Measurements from ENCODE around the gene RNPS1. TPM values are rescaled to one million over a fixed set of nuclear protein-coding genes. Genes with fewer than 3 reads are reported as not detected.

The RNPS1 gene
- total and polyA plus RNA-seq, 5 experiments from 2014 or later = 162 to 289 (median 197) TPM

GRCh38 chr16:2228161-2228824 is 39.6 kb downstream of the RNPS1 start:
- Mint-ChIP-seq H3K27ac (no peak overlapping the region), H3K9me3 (no peaks in the 10 kb centered on the region), H3K27me3 (peaks cover 0 to 2% (median 0%) of the 10 kb centered on the region in 5 donors), H3K4me3 (no peak overlapping the region), H3K4me1 (peaks cover 0 to 23% (median 12%) of the 10 kb centered on the region in 4 donors), H3K36me3 (peaks cover 0 to 54% (median 23%) of the 10 kb centered on the region in 3 donors)
- DNase-seq (no peak), ATAC-seq (no peak)
- POLR2A ChIA-PET = no interaction called here

GRCh38 chr16:2226918-2227317 is 41.0 kb downstream of the RNPS1 start:
- peak overlapping the region in 2 of 10 donors; percentile 10 to 16 for H3K4me3 Mint-ChIP-seq
- peaks cover 0 to 2% (median 0%) of the 10 kb centered on the region in 5 donors for H3K27me3 Mint-ChIP-seq
- no peak for DNase-seq
- POLR2A ChIA-PET = interaction anchor here (1.1 to 1.8 kb wide), 3 partner anchors 12 to 24 kb away, joined by 4 to 12 read pairs (median 4); partner anchors contain the start of genes ECI1, MLST8 and PGP
- peaks cover 0 to 47% (median 19%) of the 10 kb centered on the region in 3 donors for H3K36me3 Mint-ChIP-seq
- peaks cover 0 to 26% (median 13%) of the 10 kb centered on the region in 4 donors for H3K4me1 Mint-ChIP-seq
- peak overlapping the region in 1 of 10 donors; percentile 22 for H3K27ac Mint-ChIP-seq
- ATAC-seq = no peak
- H3K9me3 Mint-ChIP-seq = no peaks in the 10 kb centered on the region

- H3K9me3 Mint-ChIP-seq = no peaks in the 10 kb centered on the region
- no peak for DNase-seq
- POLR2A ChIA-PET = interaction anchor here (0.7 to 1.8 kb wide), 4 partner anchors 10 to 25 kb away, joined by 3 to 12 read pairs (median 6); partner anchors contain the start of genes DNASE1L2, ECI1 and MLST8
- peak overlapping the region in 6 of 10 donors; percentile 7 to 70 (median 24) for H3K4me3 Mint-ChIP-seq
- ATAC-seq = no peak
- peak overlapping the region in 3 of 10 donors; percentile 52 to 77 (median 65) for H3K27ac Mint-ChIP-seq
- H3K4me1 Mint-ChIP-seq = peaks cover 0 to 26% (median 13%) of the 10 kb centered on the region in 4 donors
- H3K27me3 Mint-ChIP-seq = peaks cover 0 to 2% (median 0%) of the 10 kb centered on the region in 5 donors
- H3K36me3 Mint-ChIP-seq = peaks cover 0 to 41% (median 16%) of the 10 kb centered on the region in 3 donors
Measured at GRCh38 chr16:2226245-2226793, 41.6 kb downstream of the RNPS1 start.

- POLR2A ChIA-PET = interaction anchor here (0.6 to 2.0 kb wide), 4 partner anchors 9 to 251 kb away, joined by 3 to 13 read pairs (median 4); partner anchors contain the start of genes ECI1, MLST8, PGP and TBC1D24
- H3K27ac Mint-ChIP-seq = peak overlapping the region; percentile 48 to 91 (median 61)
- DNase-seq (peak in 2 of 10 donors; percentile 10 to 31), ATAC-seq (peak; percentile 29 to 35)
- H3K4me1 Mint-ChIP-seq = peaks cover 0 to 26% (median 13%) of the 10 kb centered on the region in 4 donors
- peaks cover 0 to 19% (median 6%) of the 10 kb centered on the region in 3 donors for H3K36me3 Mint-ChIP-seq
- H3K27me3 Mint-ChIP-seq = no peaks in the 10 kb centered on the region
- H3K9me3 Mint-ChIP-seq = no peaks in the 10 kb centered on the region
- H3K4me3 Mint-ChIP-seq = peak overlapping the region; percentile 71 to 90 (median 80)
Measured at GRCh38 chr16:2223942-2224486, 43.9 kb downstream of the RNPS1 start.

GRCh38 chr16:2223221-2223941 is 44.5 kb downstream of the RNPS1 start, which contains the start of gene E4F1:
TSS of gene E4F1 (plus strand) at chr16:2223591. CDS start at chr16:2223614, 23 bp downstream.
- Mint-ChIP-seq H3K9me3 (no peaks in the 10 kb centered on the region), H3K27ac (peak within 1 kb of the TSS; percentile 51 to 95 (median 90)), H3K4me1 (peaks cover 0 to 26% (median 13%) of the 10 kb centered on the region in 4 donors), H3K36me3 (peaks cover 0 to 18% (median 6%) of the 10 kb centered on the region in 3 donors), H3K4me3 (peak within 1 kb of the TSS; percentile 79 to 93 (median 88)), H3K27me3 (no peaks in the 10 kb centered on the region)
- ATAC-seq (peak; percentile 95 to 97), DNase-seq (peak; percentile 92 to 99 (median 98))
- POLR2A ChIA-PET = interaction anchor here (0.7 to 2.0 kb wide), 6 partner anchors 9 to 290 kb away, joined by 4 to 13 read pairs (median 4); partner anchors contain the start of genes ECI1, MLST8, PGP and TRAF7

- H3K36me3 Mint-ChIP-seq = no peaks in the 10 kb centered on the region
- H3K27ac Mint-ChIP-seq = peak overlapping the region in 2 of 10 donors; percentile 56 to 59
- peak overlapping the region; percentile 42 to 92 (median 80) for H3K4me3 Mint-ChIP-seq
- DNase-seq (no peak), ATAC-seq (no peak)
- no peaks in the 10 kb centered on the region for H3K27me3 Mint-ChIP-seq
- no peaks in the 10 kb centered on the region for H3K9me3 Mint-ChIP-seq
- peaks cover 5 to 23% (median 14%) of the 10 kb centered on the region in 4 donors for H3K4me1 Mint-ChIP-seq
- POLR2A ChIA-PET = interaction anchor here (0.7 to 3.6 kb wide), 4 partner anchors 11 to 302 kb away, joined by 3 to 58 read pairs (median 6); partner anchors contain the start of genes ATP6V0C and MLST8
Measured at GRCh38 chr16:2216330-2216729, 51.6 kb downstream of the RNPS1 start.

- Mint-ChIP-seq H3K4me1 (peaks cover 5 to 23% (median 14%) of the 10 kb centered on the region in 4 donors), H3K4me3 (peak within 1 kb of the TSS; percentile 82 to 92 (median 88)), H3K27ac (peak within 1 kb of the TSS; percentile 37 to 95 (median 86)), H3K36me3 (peaks cover 0 to 2% (median 0%) of the 10 kb centered on the region in 3 donors), H3K9me3 (no peaks in the 10 kb centered on the region), H3K27me3 (no peaks in the 10 kb centered on the region)
- DNase-seq = peak in 1 of 10 donors; percentile 99
- POLR2A ChIA-PET = interaction anchor here (0.6 to 3.6 kb wide), 25 partner anchors 8 to 1531 kb away, joined by 3 to 58 read pairs (median 3); partner anchors contain the start of genes AMDHD2, ATP6V0C, DNASE1L2 and E4F1
- peak; percentile 95 to 96 for ATAC-seq
Measured at GRCh38 chr16:2214719-2214968, 53.3 kb downstream of the RNPS1 start, which contains the start of gene PGP. TSS of gene PGP (minus strand) at chr16:2214840. CDS start at chr16:2214777, 63 bp downstream.

- ATAC-seq (peak in 1 of 2 donors; percentile 19), DNase-seq (no peak)
- Mint-ChIP-seq H3K27ac (peak overlapping the region in 6 of 10 donors; percentile 33 to 81 (median 40)), H3K4me3 (peak overlapping the region; percentile 59 to 85 (median 74)), H3K9me3 (no peaks in the 10 kb centered on the region), H3K27me3 (no peaks in the 10 kb centered on the region), H3K4me1 (peaks cover 5 to 23% (median 14%) of the 10 kb centered on the region in 4 donors), H3K36me3 (peaks cover 0 to 6% (median 0%) of the 10 kb centered on the region in 3 donors)
- POLR2A ChIA-PET = interaction anchor here (0.6 to 3.6 kb wide), 23 partner anchors 9 to 1530 kb away, joined by 3 to 58 read pairs (median 3); partner anchors contain the start of genes AMDHD2, ATP6V0C, DNASE1L2 and E4F1
Measured at GRCh38 chr16:2213817-2214718, 53.9 kb downstream of the RNPS1 start.

- Mint-ChIP-seq H3K27ac (peak overlapping the region in 6 of 10 donors; percentile 29 to 72 (median 44)), H3K4me3 (peak overlapping the region; percentile 59 to 85 (median 72)), H3K36me3 (peaks cover 0 to 18% (median 5%) of the 10 kb centered on the region in 3 donors), H3K4me1 (peaks cover 8 to 25% (median 18%) of the 10 kb centered on the region in 4 donors), H3K27me3 (no peaks in the 10 kb centered on the region), H3K9me3 (no peaks in the 10 kb centered on the region)
- DNase-seq (no peak), ATAC-seq (no peak)
- POLR2A ChIA-PET = interaction anchor here (0.9 kb wide), 1 partner anchor 430 kb away, joined by 3 read pairs; the partner anchor contains the start of genes NUBP2 and SPSB3
Measured at GRCh38 chr16:2212362-2213324, 55.3 kb downstream of the RNPS1 start.

GRCh38 chr16:2211923-2212347 is 56.0 kb downstream of the RNPS1 start:
- Mint-ChIP-seq H3K27ac (peak overlapping the region in 1 of 10 donors; percentile 70), H3K9me3 (no peaks in the 10 kb centered on the region), H3K4me3 (peak overlapping the region in 6 of 10 donors; percentile 20 to 60 (median 46)), H3K4me1 (peaks cover 8 to 32% (median 25%) of the 10 kb centered on the region in 4 donors), H3K36me3 (peaks cover 0 to 21% (median 8%) of the 10 kb centered on the region in 3 donors), H3K27me3 (no peaks in the 10 kb centered on the region)
- DNase-seq (no peak), ATAC-seq (no peak)
- POLR2A ChIA-PET = no interaction called here
